ENCODE data around the gene HOXC5.

Gene HOXC5

DNA sequence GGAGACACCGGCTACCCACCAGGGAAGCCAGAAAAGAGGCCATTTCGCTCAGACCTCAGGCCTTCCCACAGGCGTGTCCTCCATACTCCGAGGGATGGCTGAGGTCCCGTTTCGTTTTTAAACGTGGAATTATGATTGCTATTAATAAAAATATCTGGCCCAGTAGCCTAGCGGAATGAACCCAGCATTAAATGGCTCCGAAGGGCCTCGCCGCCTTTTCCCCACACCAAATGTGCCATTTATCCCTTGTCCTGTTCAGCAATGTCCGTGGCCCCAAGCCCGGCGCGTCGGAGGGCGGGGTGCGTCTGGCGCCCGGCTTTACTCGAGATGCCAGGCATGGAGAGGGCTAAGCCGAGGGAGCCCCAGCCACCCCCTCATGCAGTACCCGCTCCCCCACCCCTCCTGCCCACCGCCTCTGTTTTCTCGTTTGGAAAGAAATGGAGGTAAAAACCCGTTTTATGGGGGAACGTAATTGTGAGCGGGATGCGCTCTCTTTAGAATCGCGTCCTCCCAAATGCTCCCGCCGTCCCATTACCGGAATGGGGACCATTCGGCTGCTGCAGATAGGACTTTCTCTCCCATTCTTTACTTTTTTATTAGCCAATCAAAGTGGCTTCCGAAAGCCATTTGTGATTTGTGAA is 18.4 kb upstream of the HOXC5 start:
- H3K27ac ChIP-seq: no peak overlapping the region
- no peak for TF ChIP-seq ZFX (IDR thresholded peaks at IDR 0.05; ENCODE audit: borderline replicate concordance)
- TF ChIP-seq, protein P1, sequence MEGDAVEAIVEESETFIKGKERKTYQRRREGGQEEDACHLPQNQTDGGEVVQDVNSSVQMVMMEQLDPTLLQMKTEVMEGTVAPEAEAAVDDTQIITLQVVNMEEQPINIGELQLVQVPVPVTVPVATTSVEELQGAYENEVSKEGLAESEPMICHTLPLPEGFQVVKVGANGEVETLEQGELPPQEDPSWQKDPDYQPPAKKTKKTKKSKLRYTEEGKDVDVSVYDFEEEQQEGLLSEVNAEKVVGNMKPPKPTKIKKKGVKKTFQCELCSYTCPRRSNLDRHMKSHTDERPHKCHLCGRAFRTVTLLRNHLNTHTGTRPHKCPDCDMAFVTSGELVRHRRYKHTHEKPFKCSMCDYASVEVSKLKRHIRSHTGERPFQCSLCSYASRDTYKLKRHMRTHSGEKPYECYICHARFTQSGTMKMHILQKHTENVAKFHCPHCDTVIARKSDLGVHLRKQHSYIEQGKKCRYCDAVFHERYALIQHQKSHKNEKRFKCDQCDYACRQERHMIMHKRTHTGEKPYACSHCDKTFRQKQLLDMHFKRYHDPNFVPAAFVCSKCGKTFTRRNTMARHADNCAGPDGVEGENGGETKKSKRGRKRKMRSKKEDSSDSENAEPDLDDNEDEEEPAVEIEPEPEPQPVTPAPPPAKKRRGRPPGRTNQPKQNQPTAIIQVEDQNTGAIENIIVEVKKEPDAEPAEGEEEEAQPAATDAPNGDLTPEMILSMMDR (IDR thresholded peaks at IDR 0.05): no peak

DNA sequence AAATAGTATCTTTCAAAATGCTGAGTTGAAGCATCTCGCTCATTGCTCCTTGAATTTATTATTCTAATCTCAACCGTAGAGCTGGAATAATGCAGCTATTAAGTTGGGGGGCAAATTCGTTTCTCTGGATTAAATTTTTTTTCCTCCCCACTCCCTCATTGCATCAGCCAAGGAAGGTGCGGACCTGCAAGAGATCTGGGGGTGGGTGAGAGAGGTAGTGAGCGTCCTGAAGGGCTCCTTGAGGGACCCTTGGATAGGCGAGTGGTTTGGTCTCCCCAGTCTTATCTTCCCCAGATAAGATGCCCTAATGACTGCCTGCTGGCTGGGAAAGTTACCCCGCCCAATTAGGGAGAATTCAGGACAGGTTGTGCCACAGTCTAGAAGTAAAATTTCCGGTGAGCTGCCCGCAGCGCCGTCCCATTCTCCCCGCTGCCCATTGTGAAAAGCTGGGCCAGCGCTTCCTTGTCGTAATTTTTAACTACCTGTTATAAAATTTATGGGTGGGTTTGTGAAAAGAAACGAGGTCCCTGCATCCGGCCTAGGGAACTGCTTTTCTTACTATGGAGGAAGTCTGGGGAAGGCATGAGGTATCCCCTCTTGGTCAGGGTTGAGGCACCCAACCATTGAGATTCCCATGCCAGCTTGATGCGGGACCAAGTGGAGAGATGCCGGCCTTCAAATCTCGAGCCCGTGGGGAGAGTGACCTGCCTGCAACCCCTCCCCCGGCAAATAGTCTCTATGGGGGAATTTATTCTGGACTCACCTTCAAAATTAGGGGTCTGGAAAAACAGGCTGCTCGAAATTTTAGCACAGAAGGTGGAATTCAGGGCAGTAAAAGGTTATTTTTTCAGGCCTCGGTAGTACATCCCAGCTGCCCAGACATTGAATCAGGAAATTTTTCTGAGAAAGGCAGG is 17.6 kb upstream of the HOXC5 start:
- H3K27ac ChIP-seq: peak overlapping the region; percentile 83
- TF ChIP-seq, protein P1 (IDR thresholded peaks at IDR 0.05): no peak
- TF ChIP-seq ZFX (IDR thresholded peaks at IDR 0.05; ENCODE audit: borderline replicate concordance): no peak

DNA sequence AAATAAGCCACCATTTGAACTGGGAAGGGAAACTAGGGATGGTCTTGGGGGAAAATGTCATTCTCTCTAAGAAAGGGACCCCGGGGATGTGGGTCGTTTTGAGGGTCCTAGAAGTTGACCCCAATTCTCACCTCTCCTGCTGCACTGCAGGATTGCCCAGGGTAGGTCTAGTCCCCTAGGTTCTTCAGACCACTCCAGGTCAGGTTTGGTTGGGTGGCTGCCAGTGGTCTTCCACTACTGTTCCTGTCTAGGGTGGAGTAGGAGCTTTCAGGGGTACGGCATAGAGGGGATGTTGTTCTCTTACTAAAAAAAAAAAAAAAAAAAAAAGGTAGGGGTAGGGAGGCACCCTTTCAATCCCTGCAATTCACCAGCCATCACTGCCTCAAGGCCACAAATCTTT is 16.8 kb upstream of the HOXC5 start:
- peak overlapping the region; percentile 83 for H3K27ac ChIP-seq
- TF ChIP-seq, protein P1 (IDR thresholded peaks at IDR 0.05): no peak
- TF ChIP-seq ZFX (IDR thresholded peaks at IDR 0.05; ENCODE audit: borderline replicate concordance): no peak

DNA sequence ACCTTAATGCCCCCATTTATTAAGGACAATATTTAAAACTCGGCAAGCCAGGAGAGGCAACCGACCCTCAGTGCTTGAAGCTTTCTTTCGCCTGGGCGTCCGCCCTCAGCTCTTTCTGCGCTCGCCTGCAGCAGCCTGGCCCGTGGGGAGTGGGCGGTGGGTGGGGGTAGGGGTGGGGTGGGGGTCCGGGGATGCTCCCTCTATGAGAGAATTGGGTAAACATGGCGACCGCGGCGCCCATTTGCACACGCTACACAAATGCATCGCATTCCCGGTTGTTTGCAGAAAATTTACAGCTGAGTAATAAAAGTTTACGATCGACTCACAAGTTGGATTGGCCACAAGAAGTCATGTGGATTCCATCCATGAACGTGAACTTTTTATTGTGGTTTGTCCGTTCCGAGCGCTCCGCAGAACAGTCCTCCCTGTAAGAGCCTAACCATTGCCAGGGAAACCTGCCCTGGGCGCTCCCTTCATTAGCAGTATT is 16.3 kb upstream of the HOXC5 start:
- peak overlapping the region; percentile 83 for H3K27ac ChIP-seq
- TF ChIP-seq, protein P1 (IDR thresholded peaks at IDR 0.05): no peak
- TF ChIP-seq ZFX (IDR thresholded peaks at IDR 0.05; ENCODE audit: borderline replicate concordance): no peak

DNA sequence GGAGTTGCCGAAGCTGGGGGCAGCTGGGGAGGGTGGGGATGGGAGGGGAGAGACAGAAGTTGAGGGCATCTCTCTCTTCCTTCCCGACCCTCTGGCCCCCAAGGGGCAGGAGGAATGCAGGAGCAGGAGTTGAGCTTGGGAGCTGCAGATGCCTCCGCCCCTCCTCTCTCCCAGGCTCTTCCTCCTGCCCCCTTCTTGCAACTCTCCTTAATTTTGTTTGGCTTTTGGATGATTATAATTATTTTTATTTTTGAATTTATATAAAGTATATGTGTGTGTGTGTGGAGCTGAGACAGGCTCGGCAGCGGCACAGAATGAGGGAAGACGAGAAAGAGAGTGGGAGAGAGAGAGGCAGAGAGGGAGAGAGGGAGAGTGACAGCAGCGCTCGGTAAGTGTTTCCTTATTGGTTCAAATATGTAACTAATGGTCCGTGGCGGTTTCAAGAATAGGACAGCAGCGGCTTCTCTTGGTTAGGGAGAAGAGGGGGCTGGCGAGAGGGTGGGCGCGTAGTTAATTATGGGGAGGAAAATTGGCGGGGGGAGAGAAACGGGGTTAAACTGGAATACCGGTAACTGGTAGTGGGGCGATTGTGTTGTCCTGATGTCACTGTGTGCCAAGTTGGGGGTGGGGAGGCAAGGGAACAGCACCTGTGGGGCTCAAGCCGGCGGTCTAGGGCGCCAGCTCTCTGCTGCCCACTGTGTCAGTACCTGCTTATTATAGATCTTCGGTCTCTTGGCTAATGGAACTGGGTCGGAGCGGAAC is 15.6 kb upstream of the HOXC5 start:
- no peak for TF ChIP-seq ZFX (IDR thresholded peaks at IDR 0.05; ENCODE audit: borderline replicate concordance)
- TF ChIP-seq, protein P1 (IDR thresholded peaks at IDR 0.05): peak; percentile 41
- H3K27ac ChIP-seq: peak overlapping the region; percentile 83

DNA sequence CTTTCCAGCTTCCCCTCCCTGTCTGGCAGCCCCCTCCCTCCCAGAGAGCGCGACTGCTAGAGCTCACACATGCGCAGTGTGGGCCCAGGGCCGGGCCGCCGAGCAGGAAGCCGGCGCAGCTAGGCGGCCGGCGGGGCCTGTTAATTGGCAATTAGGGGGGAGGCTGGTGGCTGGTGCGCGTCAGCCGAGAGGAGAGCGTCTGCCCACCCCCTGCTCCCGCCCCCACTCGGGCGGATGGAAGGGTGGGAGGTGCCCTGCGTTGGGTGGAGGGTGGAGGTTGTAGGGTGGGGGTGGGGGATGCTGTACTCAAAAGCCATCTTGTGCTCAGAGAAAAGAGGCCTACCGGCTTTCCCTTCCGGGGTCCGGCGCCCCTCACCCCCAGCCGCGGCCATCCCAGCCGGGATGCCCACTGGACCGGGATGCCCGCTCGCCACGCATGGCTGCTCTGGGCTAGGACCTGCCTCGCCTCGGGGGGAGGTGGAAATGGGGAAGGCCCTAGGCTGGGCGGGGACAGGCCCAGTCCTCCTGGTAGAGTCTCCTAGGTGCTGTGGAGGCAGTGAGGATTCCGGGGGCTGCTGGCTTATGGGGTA is 14.9 kb upstream of the HOXC5 start:
- TF ChIP-seq, protein P1 (IDR thresholded peaks at IDR 0.05): peak; percentile 19; the same call in 1 of the 2 replicates
- no peak for TF ChIP-seq ZFX (IDR thresholded peaks at IDR 0.05; ENCODE audit: borderline replicate concordance)
- H3K27ac ChIP-seq: peak overlapping the region; percentile 83
